H54 (cell line): ENCODE data around the gene ABCA2.

Source experiments
- DNase-seq: peaks from one replicate; pipeline ENCODE4 v3.0.0; 2011; ENCODE audit warnings: low spot score, mixed read lengths; ENCODE audit not compliant: insufficient read length
- FAIRE-seq: peaks from 3 replicates; lab custom pipeline; 2011; peaks lifted over from hg19 to GRCh38; lab: Jason Lieb, UNC
- POLR2A ChIP-seq: IDR thresholded peaks from 2 replicates; pipeline ENCODE4 v1.6.1; 2011; ENCODE audit warnings: low read depth, mild to moderate bottlenecking, low read length

ABCA2 gene

DNA sequence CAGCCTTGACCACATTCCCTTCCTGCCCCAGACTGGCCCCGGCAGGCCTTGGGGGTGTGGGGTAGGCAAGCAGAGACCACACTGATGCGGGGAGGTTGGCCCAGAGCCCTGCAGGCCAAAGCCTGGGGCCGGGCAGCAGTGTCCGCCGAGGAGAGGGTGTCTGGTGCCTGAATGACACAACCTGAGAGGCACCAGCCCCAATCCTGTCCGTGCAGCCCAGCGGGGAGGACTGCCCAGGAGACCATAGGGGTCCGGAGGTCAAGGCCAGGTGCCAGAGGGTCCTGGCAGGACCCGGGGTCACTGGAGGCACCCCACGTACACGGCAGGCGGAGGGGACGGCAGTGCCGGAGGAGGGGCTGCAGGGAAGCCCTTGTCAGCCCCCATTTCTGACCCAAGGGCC, 56.3 kb downstream of the ABCA2 start:
- FAIRE-seq (no peak), DNase-seq (no peak)
- TF ChIP-seq POLR2A, result no peak

DNA sequence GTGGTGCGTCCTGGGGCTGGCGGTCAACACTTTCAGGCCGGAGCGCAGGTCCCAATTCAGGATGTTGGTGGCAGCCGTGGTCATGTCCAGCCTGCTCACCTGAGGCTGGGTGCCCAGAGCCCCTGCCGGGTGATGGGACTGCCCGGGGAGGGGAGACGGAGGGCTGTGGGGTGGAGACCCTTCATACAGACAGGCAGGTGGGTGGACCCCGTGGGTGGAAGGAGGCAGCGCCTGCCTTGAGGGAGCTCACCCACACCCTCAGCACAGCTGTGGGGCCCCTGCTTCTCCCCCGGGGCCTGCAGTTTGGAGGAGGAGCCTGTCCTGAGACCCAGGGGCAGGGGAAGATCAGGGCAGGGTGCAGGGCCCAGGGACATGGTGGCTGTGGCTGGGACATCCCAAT, 57.7 kb downstream of the ABCA2 start:
- TF ChIP-seq POLR2A, result no peak
- FAIRE-seq (no peak), DNase-seq (no peak)

DNA sequence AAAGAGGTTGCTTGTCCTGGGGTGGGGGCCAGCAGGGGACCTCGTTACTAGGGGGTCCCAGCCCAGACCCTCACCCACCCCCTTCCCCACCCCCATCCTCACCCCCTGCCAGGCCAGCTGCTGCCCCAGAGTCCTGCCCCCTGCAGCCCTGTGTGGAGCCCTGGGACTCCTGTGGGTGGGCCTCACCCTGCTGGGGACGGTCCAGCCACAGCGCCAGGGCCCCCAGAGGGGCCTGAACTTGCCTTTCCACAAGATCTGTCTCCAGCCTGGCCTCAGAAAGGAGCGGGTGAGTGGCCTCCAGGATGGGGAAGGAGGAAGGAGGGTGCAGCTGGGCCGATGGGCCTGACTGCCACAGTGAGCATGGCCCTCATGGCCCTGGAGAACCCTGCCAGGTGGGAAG, 58.3 kb downstream of the ABCA2 start:
- DNase-seq, result no peak
- FAIRE-seq, result no peak

DNA sequence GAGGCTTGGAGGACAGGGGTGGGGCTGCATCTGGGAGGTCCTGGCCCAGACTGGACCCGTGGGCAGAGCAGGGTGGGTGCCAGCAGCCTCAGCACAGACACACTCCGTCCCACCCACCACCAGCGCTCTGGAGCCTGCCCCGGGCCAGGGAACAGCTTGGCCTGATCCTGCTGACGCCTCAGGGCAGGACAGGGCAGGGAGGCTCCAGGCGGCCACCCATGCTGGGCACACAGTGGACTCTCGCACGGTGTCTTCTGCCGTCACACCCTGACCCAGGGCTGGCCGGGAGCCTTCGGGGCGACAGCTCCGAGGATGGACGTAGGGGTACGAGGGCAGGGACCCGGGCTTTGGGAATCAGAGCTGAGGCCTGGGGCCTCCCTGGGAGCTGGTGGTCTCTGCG, 58.9 kb downstream of the ABCA2 start:
- DNase-seq (no peak), FAIRE-seq (no peak)
- no peak for TF ChIP-seq POLR2A

More for the DNA sequence above, 58.3 kb downstream of the ABCA2 start:
- no peak for TF ChIP-seq POLR2A

DNA sequence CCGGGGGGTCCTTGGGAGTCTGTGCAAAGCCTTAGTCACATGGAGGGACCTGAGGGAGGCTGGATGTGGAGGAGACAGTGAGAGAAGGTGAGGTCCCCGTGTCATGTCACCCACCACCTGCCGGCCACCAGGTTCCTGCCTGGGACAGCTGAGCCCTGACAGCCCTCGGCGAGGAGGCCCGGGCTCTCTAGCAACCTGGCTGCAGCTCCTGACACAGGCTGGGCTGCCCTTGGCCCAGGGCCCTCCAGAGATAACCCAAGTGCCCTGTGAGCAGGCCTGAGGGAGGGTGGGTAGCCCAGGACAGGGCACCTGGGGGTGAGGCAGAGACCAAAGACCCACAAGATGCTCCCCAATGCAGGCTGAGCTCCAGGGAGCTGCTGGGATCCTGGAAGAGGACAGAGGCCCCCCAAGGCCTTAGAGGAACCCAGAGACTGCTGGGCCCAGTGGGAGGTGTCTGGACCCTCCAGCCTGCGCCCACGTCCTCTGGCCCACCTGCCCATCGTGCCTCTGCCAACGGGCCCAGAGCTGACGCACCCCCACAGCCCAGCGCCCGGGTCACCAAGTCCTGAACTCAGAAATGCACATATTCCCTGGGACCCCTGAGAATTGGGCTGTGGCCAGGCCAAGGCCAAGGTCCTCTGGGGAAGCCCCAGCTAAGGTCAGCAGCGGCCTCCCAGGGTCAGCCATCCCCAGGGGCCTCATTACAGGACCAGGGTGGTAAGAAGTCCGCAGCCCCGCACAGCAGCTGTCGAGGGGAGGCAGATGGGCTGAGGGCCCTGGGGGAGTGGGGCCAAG, 59.5 kb downstream of the ABCA2 start:
- FAIRE-seq (no peak), DNase-seq (no peak)
- TF ChIP-seq POLR2A, result no peak

DNA sequence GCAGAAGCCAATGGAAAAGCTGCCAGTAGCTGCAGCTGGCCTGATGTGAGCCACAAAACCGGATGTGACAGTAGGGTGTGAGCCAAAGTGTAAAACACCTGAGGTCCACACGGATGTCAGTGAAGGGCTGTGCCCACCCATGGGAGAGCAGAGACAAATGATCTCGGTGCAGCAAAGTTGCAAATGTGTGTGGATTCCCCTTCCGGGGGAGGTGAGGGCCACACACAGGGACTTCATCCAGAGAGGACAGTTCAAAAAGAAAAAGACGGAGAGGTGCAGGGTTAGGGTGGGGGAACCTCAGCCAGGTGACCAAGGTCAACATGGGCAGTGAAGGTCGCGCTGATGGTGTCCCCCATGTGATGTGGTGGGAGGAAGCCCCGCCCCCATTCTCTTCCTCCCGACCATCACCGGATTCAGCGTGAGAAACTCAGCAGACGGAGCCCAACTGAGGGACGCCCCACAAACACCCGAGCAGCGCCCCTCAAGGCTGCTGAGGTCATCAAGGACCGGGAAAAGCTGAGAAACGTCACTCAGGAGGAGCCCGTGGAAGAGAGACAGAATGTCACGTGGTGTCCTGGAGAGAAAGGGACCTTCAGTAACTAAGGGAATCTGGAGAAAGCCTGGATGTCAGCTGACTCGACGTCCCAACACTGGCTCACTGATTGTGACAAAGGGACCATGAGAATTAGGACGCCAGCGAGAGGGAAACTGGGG, 62.1 kb downstream of the ABCA2 start:
- no peak for TF ChIP-seq POLR2A
- no peak for DNase-seq
- FAIRE-seq, result no peak

DNA sequence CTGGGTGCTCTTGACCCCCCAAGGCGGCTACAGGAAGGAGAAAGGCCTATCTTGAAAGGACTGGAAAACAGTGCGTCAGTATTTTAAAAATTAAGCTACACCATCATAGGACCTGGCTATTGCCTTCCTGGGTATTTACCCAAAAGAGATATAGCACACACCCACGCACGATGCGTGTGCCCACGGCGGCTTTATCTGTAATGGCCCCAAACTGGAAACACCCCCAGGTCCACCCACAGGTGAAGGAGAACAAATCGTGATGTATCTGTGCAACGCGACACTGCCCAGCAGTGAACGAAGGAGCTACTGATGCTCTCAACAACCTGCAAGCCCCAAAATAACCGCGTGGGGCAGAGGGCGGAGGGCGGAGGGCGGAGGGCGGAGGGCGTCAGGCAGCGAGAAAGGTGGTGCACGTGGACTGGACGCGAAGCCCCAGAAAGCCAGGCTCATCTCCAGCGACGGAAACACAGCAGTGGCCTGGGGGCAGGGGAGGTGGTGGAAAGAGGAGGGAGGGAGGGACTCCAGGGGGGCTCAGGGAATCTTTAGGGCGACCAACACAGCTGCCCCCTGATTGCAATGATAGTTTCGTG, 63.1 kb downstream of the ABCA2 start:
- DNase-seq (no peak), FAIRE-seq (no peak)
- TF ChIP-seq POLR2A, result no peak

DNA sequence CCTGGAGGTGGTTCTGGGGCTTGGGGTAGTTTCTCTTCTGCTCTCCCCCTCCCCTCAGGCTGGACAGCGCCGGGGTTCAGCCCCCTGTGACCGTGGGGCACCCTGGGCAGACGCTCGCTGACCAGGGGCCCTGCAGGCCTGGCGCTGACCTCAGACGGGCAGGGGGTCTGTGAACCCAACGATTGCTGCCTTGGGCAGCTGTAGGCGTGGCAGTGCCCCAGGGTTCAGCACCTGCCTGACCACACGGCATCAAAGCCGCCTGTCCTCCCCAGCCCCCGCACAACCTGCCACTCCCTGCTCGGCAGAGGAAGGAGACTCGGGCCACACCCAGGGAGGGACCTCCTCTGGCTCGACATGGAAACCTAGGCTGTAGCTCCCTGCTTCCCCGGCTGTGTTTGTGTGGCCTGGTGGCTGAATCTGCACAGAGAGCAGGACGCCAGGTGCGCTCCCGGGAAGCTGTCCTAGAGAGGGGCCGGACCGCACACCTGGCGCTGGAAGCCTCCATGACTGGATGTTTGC, 63.8 kb downstream of the ABCA2 start:
- TF ChIP-seq POLR2A, result no peak
- DNase-seq (no peak), FAIRE-seq (no peak)

DNA sequence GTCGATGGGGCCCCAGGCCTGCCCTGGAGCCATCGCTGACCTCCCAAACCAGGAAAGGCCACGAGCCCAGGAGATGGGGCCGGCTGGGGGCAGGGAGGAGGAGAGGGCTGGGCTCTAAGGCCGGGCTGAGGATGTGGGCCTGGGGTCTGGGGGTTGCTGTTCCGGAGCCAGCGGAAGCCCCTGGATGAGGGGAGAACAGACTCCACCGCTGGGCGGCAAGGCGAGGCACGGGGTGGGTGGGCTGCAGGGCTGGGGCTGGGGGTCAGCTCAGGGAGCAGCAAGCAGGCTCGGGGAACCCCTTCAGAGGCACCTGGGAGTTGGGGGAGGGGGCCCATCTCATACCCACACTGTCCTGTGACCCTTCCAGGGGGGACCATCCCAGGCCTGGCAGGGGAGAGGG, 64.3 kb downstream of the ABCA2 start:
- FAIRE-seq (no peak), DNase-seq (no peak)
- no peak for TF ChIP-seq POLR2A

DNA sequence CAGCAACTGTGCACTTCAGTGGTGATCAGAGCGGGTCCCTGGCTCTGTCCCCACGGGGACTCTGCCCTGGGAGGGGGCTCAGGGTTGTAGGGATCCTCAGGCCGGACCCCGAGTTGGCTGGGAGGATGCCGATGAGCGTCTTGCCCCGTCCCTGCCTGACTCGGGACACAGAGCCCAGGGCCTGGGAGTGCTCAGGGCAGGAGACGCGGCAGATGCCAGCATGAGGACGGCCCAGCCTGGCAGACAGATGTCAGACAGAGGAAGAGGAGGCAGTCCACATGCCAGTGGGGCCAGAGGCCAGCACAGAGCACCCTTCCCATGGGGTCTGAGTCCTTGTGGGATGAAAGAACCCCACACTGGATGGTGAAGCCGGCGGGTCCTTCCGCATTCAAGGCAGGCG, 64.7 kb downstream of the ABCA2 start:
- TF ChIP-seq POLR2A, result no peak
- DNase-seq (no peak), FAIRE-seq (no peak)

DNA sequence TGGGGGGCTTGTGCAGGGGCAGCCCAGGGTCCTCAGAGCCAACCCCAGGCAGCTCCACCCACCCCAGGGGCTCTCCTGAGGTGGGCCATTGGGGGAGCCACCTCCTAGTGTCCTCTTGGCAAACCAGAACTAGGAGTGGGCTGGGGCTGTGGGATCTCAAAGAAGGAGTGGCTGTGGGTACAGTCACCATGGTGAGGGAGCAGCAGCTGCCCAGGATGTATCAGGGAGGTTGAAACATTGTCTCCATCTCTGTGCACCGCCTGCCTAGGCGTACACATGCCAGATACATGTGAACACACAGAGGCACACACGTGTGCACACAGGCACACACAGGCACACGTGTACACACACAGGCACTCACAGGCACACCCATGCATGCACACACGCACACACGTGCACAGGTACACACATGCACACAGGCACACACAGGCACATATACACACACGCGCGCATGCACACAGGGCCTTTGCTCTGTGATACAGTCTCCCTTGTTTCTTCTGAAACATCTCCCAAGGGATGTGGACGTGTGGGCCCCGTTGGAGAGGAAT, 65.3 kb downstream of the ABCA2 start:
- FAIRE-seq (no peak), DNase-seq (no peak)
- TF ChIP-seq POLR2A, result no peak

DNA sequence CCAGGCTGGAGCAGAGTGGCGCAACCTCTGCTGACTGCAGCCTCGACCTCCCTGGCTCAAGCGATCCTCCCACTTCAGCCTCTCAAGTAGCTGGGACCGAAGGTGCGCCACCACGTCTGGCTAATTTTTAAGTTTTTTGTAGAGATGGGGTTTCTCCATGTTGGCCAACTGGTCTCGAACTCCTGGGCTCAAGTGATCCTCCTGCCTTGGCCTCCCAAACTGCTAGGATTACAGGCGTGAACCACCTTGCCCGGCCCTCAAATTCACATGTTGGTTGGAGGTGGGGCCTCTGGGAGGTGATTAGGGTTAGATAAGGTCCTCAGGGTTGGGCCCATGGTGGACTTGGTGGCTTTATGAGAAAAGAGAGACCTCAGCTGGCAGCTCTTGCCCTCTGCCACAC, 65.9 kb downstream of the ABCA2 start:
- FAIRE-seq, result no peak
- no peak for DNase-seq
- TF ChIP-seq POLR2A, result no peak

DNA sequence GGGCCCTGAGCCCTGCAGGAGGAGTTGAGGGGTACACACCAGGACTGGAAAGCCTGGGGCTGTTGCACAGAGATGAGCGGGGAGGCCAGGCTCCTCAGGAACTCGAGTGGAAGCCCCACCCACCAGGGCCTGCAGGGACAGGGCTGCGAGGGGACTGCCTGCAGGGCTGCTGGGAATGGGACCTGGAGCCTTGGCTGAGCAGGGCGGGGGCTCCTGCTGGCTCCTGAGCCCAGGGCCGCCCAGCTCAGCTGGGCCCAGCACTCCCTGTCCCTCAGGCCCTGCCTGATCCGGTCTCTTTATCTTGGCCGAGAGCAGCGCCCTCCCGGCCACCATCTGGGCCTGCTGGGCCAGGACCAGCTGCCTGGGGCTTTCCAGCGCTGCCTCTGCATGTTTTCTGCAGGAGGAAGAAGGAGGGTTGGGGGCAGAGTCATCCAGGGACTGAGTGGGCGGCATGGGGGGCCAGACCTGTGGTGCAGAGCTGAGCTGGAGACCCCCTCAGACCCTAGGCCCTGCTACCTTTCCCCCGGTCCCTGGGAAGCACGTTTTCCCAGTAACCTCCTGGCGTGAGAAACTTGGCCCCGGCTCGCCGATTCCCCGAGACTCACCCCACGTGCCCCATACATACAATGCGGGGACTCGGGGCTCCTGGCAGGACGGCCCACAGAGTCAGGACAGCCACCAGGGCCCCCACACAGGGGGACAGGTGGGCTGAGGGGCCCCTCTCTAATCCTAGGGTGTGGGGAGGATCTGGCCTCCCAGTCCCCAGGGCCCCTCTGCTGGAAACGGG, 66.6 kb downstream of the ABCA2 start:
- DNase-seq (no peak), FAIRE-seq (no peak)
- TF ChIP-seq POLR2A, result no peak
